GM10847 (cell line): ENCODE data around the gene PVRIG.

ENCODE experiments used
- POLR2A ChIP-seq: IDR thresholded peaks from 2 replicates; pipeline ENCODE4 v1.6.1; 2011; ENCODE audit not compliant: insufficient read length; ENCODE audit errors: extremely low read depth

PVRIG gene

GRCh38 chr7:100191775-100192174, 28.0 kb upstream of the PVRIG start:
- TF ChIP-seq POLR2A, result no peak

DNA sequence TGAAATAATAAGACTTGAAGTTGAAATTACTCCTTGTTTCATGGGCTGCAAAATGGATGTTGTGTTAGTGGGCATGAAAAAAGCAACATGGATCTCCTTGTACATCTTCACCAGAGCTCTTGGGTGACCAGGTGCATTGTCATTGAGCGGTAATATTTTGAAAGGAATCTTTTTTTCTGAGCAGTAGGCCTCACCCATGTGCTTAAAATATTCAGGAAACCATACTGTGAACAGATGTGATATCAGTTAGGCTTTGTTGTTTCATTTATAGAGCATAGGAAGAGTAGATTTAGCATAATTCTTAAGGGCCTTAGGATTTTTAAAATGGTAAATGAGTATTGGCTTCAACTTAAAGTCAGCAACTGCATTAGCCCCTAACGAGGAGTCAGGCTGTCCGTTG, 26.8 kb upstream of the PVRIG start:
- TF ChIP-seq POLR2A, result no peak

DNA sequence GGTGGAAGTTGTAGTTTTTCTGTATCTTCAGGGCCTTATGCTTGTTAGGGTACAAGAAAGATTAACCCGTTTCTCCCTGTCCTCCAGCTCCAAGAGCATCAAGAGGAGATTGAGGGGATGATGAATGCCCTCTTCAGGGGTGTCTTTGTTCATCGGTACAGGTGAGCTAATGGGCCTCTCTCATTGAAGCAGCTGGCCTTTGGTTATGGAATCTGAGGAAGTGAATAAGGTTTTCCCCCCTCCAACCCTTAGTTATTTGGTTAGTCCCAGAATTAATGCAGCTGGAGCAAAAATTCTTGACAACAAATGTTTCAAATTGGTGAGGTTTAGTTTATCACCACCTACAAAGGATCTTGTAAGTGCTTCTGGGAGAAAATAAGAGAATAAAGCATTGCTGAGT, 24.5 kb upstream of the PVRIG start:
- TF ChIP-seq POLR2A, result no peak

DNA sequence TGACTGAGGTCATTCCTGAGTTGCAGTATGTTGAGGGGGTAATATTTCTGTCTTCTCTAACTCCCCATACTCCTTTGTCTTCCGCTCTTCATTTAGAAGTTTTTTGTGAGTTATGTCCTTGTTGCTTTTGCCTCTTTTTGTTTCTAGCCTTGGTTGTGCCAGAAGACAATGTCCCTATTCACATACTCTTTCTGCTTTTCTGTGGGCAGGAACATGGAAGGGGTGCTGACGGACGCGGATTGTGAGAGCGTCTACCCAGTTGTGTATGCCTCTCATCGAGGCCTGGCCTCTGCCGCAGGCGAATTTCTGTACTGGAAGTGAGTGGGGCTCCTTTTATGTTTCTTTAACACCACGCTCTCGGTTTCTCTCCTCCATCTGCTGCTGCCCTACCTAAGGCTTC, 21.5 kb upstream of the PVRIG start:
- no peak for TF ChIP-seq POLR2A

- TF ChIP-seq POLR2A, result no peak
These were observed 19.1 kb upstream of the PVRIG start for GRCh38 chr7:100200693-100201092.

- TF ChIP-seq POLR2A, result no peak
These were observed 15.3 kb upstream of the PVRIG start for GRCh38 chr7:100204454-100204853.

DNA sequence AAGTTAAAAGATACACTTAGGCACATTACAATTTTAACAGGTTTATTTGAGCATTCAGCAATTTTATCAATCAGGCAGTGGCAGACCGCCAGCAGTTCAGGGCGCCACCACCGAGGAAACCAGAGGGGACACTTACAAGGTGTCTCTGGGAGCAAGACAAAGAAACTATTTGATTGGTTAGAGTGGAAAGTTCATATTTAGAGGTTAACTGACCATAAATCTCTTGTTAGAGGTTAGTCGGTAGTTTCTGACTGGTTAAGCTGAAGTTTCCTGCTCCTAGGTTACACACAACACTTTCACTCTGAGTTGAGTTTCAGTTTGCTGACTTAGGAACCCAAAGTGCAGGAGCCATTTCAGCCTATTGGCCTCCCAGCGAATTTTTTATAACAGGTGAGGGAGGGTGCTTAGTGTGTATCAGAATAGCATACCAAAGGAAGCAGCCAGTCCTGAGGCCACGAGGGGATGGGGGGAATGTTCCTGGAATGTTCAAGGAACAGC, 10.8 kb upstream of the PVRIG start:
- no peak for TF ChIP-seq POLR2A

DNA sequence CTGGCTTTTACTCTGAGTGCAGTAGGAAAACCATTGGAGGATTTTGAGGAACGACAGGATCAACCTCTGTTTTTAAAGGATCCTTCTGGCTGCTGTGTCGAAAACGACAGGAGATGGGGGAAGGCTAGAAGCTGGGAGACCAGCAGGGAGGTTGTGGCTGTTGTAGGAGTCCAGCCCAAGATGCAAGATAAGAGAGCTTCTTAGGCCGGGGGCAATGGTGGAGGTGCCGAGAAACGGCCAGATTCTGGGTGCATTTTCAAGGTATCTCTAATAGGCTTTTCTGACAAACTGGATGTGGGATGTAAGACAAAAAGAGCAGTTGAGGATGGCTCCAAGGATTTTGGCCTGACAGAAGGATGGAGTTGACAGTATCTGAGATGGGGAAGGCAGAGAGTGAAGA, 10.3 kb upstream of the PVRIG start:
- no peak for TF ChIP-seq POLR2A

DNA sequence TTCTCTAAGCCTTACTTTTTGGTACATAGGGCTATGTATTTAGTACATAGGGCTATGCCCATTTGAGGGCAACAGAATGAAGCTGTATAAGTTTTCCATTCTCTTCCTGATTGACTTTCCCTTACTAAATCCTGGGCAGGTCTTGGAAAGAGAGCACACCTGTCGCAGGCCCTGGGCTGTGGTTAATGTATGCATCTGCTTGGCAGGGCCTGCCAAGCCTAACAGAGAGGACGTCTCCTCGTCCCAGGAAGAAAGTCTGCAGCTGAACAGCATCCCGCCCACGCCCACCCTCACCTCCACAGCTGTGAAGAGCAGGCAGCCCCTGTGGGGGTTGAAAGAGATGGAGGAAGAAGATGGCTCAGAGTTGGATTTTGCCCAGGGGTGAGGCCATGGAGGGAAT, 8.9 kb upstream of the PVRIG start:
- TF ChIP-seq POLR2A, result no peak

GRCh38 chr7:100211342-100211780, 8.4 kb upstream of the PVRIG start:
- no peak for TF ChIP-seq POLR2A

- TF ChIP-seq POLR2A, result no peak
These were observed 7.0 kb upstream of the PVRIG start for GRCh38 chr7:100212631-100213286.

DNA sequence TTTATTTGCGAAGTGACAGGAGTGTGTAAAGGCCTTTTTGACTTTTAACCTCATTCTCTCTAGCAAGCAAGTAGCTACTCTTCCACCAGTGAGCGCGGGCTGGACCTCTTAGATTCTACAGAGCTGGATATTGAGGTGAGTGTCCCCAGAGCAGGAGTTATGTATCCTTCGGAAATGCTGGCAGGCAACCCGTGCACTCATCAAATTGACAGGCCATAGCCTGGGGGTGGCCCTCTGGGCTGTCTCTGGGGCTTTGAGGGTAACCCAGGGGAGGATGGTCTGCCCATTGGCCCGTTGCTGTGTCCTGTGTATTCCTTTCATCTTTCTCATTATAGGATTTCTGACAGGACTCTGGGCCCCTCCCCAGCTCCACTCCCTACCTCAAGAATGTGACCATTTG, 6.1 kb upstream of the PVRIG start:
- no peak for TF ChIP-seq POLR2A

GRCh38 chr7:100215895-100216294, 3.9 kb upstream of the PVRIG start:
- TF ChIP-seq POLR2A, result no peak

GRCh38 chr7:100219271-100219737, 445 bp upstream of the PVRIG start:
- no peak for TF ChIP-seq POLR2A

DNA sequence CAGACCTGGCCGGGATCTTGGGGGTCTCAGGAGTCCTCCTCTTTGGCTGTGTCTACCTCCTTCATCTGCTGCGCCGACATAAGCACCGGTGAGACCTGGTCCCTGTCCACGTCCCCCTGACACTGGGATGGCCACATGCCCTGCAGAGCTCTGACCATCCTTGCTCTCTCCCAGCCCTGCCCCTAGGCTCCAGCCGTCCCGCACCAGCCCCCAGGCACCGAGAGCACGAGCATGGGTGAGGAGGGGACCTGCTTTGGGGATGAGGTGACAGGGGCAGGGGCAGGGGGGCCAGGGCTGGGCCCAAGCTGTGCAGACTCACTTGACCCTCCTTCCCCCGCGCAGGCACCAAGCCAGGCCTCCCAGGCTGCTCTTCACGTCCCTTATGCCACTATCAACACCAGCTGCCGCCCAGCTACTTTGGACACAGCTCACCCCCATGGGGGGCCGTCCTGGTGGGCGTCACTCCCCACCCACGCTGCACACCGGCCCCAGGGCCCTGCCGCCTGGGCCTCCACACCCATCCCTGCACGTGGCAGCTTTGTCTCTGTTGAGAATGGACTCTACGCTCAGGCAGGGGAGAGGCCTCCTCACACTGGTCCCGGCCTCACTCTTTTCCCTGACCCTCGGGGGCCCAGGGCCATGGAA, 959 bp downstream of the PVRIG start:
- TF ChIP-seq POLR2A, result no peak

DNA sequence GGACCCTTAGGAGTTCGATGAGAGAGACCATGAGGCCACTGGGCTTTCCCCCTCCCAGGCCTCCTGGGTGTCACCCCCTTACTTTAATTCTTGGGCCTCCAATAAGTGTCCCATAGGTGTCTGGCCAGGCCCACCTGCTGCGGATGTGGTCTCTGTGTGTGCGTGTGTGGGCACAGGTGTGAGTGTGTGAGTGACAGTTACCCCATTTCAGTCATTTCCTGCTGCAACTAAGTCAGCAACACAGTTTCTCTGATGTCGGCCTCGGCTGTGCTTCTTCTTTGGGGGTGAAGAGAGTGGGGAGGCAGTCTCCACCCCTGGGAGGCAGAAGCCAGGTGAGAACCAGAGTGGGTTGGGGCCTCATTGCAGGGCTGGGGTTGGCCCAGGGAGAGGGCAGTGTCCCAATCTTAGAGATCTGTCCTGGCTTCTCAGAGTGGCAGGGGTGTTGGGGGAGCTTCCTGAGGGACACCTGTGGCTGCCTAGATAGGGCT, 1.5 kb downstream of the PVRIG start:
- TF ChIP-seq POLR2A, result peak; percentile 51

GRCh38 chr7:100221767-100222444, 2.2 kb downstream of the PVRIG start:
- TF ChIP-seq POLR2A, result no peak
